ENCODE data around the gene LRP5. TPM values are rescaled to one million over a fixed set of nuclear protein-coding genes. Genes with fewer than 3 reads are reported as not detected.

LRP5 gene
- total and polyA plus RNA-seq, 7 donors: 18.0 to 63.1 (median 28.9) TPM

DNA sequence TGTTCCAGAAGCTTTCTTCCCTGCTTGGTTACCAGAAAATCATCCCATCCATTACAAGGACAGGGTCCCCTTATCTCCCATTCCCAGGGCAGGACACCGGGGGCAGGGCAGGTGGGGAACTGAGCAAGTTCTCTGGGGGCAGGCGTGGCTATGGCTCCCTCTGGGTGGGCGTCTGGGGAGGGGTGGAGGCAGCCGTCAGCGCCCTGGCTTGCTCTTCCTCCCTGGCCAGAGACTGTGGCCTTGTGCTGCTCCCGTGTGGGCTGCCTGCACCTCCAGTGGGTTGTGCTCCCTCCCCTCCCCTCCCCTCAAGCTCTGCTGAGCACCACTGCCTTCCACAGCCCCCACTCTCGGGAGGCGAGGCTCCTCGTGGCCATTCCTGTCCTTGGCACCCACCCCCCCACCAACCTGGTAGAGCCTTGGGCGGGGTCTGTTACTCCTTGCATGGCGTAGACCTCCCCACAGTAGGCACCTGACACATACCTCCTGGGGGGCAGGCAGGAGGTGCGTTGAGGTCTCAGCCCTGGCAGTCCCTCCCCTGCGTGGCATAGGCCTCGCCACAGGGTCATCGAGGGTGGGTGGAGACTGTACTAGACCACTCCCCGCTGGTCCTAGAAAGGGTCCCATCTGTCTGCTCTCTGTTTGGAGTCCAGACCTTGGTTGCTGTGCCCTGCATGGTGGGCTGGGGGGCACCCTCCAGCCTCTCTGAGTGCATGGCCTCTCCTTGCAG, 123.9 kb downstream of the LRP5 start:
- DNase-seq: no peak
- no peaks in the 10 kb centered on the region for H3K9me3 ChIP-seq
- H3K27me3 ChIP-seq: no peaks in the 10 kb centered on the region
- intact Hi-C loops (cut with DNase I): no loop called here
- peaks cover 0 to 24% (median 16%) of the 10 kb centered on the region in 4 donors for H3K4me1 ChIP-seq
- no peak overlapping the region for H3K27ac ChIP-seq
- H3K36me3 ChIP-seq: peaks cover 28 to 93% (median 55%) of the 10 kb centered on the region in 4 donors
- TF ChIP-seq EP300 (IDR thresholded peaks at IDR 0.05): no peak
- WGBS, 2 donors: 90 to 93% methylated on average over 16 of the region's 16 CpGs
- H3K4me3 ChIP-seq: no peak overlapping the region

DNA sequence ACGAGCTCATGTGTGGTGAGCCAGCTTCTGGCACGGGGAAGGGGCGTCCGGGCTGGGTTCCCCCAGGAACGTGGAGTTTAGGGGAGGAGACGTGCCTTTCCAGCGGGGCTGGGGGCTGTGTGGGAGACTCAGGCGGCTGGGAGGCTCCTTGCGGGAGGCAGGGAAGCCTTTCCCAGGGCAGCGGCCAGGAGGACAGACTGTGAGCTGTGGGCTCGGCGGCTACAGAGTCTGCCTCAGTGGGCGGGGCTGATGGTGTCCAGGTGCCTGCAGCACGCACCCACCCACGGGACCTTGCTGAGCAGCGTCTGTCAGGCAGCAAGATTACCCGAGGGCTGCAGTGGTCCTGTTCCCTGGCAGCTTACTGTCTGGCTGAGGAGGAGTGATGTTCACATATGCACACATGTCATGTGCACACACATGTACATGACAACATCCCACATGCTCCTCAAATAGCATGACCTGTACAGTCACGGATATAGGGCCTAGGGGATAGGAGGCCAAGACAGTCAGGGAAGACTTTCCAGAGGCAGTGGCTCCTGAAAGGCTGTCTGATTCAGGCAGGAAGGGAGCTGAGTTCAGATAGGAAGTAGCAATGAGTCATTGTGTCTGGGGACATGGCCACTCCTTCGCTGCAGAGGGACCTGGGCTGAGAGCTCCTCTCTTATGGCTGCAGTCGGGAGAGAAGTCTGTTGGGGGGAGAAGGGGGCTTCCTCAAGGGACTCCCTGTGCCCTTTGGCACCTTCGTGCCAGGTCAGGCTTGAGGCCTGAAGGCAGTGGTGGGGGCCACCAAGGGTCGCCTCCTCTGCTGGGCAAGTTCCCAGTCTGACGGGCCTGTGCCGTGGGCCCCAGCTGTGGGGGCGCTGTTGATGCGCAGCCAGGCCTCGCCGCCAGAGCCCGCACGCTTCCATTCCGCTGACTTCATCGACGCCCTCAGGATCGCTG, 124.9 kb downstream of the LRP5 start:
- Histone ChIP-seq H3K9me3 (no peaks in the 10 kb centered on the region), H3K36me3 (peaks cover 28 to 93% (median 51%) of the 10 kb centered on the region in 4 donors), H3K27ac (peak overlapping the region in 3 of 4 donors; percentile 2 to 37 (median 15)), H3K4me3 (no peak overlapping the region), H3K4me1 (peaks cover 0 to 33% (median 18%) of the 10 kb centered on the region in 4 donors), H3K27me3 (no peaks in the 10 kb centered on the region)
- WGBS, 2 donors: 90 to 91% methylated on average over 34 of the region's 34 CpGs
- intact Hi-C loops (cut with DNase I): no loop called here
- DNase-seq: no peak
- TF ChIP-seq POLR2A (IDR thresholded peaks at IDR 0.05) (no peak), EP300 (IDR thresholded peaks at IDR 0.05) (no peak), POLR2AphosphoS5 (IDR thresholded peaks at IDR 0.05) (no peak)
- TF ChIP-seq, protein P1, sequence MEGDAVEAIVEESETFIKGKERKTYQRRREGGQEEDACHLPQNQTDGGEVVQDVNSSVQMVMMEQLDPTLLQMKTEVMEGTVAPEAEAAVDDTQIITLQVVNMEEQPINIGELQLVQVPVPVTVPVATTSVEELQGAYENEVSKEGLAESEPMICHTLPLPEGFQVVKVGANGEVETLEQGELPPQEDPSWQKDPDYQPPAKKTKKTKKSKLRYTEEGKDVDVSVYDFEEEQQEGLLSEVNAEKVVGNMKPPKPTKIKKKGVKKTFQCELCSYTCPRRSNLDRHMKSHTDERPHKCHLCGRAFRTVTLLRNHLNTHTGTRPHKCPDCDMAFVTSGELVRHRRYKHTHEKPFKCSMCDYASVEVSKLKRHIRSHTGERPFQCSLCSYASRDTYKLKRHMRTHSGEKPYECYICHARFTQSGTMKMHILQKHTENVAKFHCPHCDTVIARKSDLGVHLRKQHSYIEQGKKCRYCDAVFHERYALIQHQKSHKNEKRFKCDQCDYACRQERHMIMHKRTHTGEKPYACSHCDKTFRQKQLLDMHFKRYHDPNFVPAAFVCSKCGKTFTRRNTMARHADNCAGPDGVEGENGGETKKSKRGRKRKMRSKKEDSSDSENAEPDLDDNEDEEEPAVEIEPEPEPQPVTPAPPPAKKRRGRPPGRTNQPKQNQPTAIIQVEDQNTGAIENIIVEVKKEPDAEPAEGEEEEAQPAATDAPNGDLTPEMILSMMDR (IDR thresholded peaks at IDR 0.05): no peak

DNA sequence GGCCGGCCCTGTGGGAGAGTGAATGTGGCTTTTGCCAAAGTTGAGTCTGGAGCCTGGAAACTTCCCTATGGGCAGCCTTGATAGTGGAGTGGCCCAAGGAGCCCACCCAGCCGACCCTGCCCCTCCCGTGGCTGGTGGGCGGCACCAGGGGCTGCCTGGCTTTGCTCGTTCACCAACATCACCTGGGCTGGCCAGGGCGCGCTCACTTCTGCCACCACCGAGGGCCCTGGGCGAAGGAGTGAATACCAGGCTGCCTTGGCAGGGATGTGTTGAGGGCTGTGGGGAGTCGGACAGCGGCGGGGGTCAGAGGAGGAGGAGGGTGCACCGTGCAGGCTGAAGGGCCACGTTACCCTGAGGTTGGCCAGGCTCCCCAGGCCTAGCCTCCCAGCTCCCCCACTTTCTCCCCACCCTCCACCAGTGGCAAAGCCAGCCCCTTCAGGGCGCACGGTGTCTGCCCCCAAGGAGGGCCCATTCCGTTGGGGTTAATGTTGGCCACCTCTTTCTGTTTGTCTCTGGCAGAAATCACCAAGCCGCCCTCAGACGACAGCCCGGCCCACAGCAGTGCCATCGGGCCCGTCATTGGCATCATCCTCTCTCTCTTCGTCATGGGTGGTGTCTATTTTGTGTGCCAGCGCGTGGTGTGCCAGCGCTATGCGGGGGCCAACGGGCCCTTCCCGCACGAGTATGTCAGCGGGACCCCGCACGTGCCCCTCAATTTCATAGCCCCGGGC, 125.7 kb downstream of the LRP5 start:
- DNase-seq: no peak
- Histone ChIP-seq H3K9me3 (no peaks in the 10 kb centered on the region), H3K27ac (peak overlapping the region in 2 of 4 donors; percentile 2 to 37), H3K36me3 (peaks cover 28 to 93% (median 54%) of the 10 kb centered on the region in 4 donors), H3K4me1 (peaks cover 0 to 36% (median 18%) of the 10 kb centered on the region in 4 donors), H3K4me3 (no peak overlapping the region), H3K27me3 (no peaks in the 10 kb centered on the region)
- TF ChIP-seq, protein P1 (IDR thresholded peaks at IDR 0.05): no peak
- TF ChIP-seq POLR2A (IDR thresholded peaks at IDR 0.05) (no peak), POLR2AphosphoS5 (IDR thresholded peaks at IDR 0.05) (no peak), EP300 (IDR thresholded peaks at IDR 0.05) (no peak)
- 95 to 96% methylated on average over 34 of the region's 34 CpGs for WGBS, 2 donors
- intact Hi-C loops (cut with DNase I): no loop called here

DNA sequence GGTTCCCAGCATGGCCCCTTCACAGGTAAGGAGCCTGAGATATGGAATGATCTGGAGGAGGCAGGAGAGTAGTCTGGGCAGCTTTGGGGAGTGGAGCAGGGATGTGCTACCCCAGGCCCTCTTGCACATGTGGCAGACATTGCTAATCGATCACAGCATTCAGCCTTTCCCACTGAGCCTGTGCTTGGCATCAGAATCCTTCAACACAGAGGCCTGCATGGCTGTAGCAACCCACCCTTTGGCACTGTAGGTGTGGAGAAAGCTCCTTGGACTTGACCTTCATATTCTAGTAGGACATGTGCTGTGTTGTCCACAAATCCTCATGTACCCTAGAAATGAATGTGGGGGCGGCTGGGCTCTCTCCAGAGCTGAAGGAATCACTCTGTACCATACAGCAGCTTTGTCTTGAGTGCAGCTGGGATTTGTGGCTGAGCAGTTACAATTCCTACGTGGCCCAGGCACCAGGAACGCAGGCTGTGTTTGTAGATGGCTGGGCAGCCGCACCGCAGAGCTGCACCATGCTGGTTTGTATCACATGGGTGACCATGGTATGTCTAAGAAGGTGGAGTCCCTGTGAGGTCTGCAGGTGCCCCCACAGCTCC, 126.4 kb downstream of the LRP5 start:
- TF ChIP-seq POLR2A (IDR thresholded peaks at IDR 0.05): no peak
- no peak for DNase-seq
- Histone ChIP-seq H3K4me3 (no peak overlapping the region), H3K4me1 (peaks cover 0 to 36% (median 18%) of the 10 kb centered on the region in 4 donors), H3K36me3 (peaks cover 28 to 86% (median 50%) of the 10 kb centered on the region in 4 donors), H3K27me3 (no peaks in the 10 kb centered on the region), H3K9me3 (no peaks in the 10 kb centered on the region), H3K27ac (peak overlapping the region in 3 of 4 donors; percentile 18 to 47 (median 45))
- WGBS, 2 donors: 92 to 95% methylated on average over 6 of the region's 6 CpGs
- intact Hi-C loops (cut with DNase I): no loop called here

DNA sequence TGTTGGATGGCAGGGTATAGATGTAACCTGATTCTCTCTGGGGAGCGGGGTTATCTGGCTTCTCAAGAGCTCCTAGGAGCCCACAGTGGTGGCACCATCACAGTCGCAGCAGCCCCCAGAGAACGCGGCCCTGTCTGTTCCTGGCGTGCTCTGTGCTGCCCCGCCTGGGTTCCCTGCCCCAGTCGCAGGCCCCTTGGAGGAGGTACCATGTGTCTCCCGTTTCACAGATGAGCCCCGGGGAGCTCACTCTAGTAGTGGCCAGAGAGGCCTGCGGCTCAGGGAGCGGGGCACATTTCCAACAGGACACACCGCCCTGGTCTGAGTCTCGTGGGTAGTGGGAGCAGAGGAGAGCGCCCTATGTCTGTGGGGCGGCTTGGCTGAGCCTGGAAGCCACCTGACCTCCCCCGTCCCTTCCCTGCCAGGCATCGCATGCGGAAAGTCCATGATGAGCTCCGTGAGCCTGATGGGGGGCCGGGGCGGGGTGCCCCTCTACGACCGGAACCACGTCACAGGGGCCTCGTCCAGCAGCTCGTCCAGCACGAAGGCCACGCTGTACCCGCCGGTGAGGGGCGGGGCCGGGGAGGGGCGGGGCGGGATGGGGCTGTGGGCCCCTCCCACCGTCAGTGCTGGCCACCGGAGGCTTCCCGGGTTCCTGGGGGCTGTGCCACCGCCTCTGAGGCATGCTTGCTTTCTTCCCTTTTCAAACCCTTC, 127.1 kb downstream of the LRP5 start:
- Histone ChIP-seq H3K27me3 (no peaks in the 10 kb centered on the region), H3K9me3 (no peaks in the 10 kb centered on the region), H3K27ac (peak overlapping the region; percentile 9 to 47 (median 32)), H3K36me3 (peaks cover 28 to 78% (median 45%) of the 10 kb centered on the region in 4 donors), H3K4me3 (no peak overlapping the region), H3K4me1 (peaks cover 0 to 42% (median 22%) of the 10 kb centered on the region in 4 donors)
- TF ChIP-seq, protein P1 (IDR thresholded peaks at IDR 0.05): no peak
- TF ChIP-seq POLR2AphosphoS5 (IDR thresholded peaks at IDR 0.05) (no peak), EP300 (IDR thresholded peaks at IDR 0.05) (no peak), POLR2A (IDR thresholded peaks at IDR 0.05) (no peak)
- 71 to 79% methylated on average over 38 of the region's 38 CpGs for WGBS, 2 donors
- intact Hi-C loops (cut with DNase I): loop anchor here (5.0 to 10.0 kb wide), 2 partner anchors 32 to 55 kb away; no protein-coding TSS in a partner anchor
- DNase-seq: peak; percentile 74
